ENCODE data around the gene SLC5A10.
"Not testable (repeated sequence)": the region's sequence is repeated elsewhere in the genome, so short reads cannot be mapped to it uniquely, and the experiment has no call there.

Gene SLC5A10

DNA sequence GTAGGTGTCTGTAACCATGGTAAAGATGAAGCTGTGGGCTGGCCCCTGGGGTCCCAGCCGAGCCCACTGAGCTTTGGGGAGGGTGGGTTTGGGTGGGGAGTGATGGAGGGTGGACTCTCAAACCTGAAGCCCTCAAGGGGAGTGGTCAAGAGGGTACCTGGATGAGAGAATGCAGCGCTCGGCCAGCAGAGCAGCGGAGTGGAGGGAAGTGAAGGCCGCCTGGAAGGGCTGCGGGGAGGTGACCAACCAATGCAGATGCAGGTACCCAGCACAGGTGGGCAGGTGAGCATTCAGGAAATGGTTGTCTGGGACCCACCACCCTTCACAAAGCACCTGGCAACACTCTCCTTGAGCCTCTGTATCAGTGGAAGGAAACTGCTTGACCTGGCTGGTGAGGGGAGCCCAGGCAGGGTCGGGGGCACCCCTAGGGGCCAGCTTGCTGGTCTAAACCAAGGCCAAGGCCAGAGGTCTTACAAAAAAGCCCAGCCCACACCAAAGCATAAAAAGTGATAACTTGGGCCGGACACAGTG is 3.4 kb upstream of the SLC5A10 start:
- DNase-seq = no peak

DNA sequence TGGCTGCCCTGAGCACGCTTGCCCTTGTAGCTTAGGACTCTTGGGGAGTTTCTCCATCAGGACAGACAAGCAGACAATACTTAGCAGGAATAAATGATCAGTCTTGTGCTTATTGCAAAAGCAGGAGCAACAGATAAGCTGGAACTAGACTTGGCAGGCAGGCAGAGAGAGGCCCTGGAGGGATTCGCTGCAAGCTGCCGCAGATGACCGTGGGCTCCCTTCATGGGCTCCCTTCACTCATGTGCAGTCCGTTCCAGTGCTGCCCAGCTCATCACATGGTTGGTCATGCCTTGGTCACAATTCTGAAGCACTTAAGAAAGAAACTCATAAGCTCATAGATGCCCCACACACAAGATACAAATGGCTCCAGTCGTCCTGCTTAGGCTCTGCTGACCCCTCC is 2.4 kb upstream of the SLC5A10 start:
- no peak for DNase-seq

DNA sequence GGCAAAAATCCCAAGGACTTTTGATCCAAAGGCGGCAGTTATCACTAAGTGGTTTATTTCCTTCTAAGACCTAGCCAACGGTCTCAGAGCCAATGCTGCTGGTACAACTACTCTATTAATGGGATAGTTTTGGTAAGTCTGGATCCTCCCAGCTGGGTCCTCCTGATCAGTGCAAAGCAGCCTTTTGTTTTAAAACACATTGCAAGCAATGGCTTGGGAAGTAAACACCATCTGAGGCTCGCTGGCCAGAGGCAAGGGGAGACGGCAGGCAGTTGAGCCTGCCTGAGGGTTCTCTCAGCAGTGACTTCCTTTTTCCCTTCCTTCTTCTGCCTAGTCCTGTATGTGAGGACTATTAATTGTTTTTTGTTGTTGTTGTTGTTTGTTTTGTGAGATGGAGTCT is 1.6 kb upstream of the SLC5A10 start:
- DNase-seq = no peak

DNA sequence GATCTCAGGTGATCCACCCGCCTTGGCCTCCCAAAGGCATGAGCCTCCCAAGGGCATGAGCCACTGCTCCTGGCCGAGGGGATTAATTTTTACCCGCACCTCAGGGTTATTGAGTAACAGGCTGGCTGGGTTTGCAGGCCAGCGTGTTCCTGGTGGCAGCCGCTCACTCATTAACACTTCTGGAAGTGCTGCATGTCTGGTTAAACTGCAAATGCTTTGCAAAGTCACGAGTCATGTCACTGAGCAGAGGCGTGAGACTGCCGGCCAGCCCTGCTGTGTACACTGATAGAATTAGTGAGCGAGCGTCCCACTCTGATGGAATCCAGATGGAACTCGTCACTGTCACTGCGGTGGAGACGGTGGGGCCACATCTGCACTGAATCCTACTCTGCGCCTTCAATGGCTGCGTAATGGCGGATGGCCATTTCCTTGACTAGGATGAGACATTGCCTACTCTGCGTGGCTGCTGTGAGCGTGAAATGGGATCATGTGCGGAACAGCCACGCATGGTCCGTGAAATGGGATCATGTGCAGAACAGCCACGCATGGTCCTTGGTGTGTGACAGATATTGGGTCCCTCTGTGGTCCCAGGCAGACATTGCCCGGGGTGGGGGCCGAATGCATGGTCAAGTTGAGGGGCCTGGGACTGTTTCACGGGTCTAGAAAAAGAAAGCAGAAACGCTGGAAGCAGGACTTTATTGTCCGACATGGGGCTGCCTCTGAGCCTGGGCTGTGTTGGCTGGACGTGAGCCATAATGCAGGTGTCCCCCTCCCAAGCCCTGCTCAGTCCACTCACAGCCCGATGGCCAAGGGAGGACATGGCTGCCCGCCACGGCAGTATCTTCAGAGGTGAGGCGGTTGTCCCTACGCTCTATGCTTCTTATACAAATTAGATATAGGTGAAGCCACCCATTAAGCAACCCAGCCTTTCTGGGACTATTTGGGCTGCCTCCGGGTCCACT is 740 bp upstream of the SLC5A10 start:
- no peak for DNase-seq

DNA sequence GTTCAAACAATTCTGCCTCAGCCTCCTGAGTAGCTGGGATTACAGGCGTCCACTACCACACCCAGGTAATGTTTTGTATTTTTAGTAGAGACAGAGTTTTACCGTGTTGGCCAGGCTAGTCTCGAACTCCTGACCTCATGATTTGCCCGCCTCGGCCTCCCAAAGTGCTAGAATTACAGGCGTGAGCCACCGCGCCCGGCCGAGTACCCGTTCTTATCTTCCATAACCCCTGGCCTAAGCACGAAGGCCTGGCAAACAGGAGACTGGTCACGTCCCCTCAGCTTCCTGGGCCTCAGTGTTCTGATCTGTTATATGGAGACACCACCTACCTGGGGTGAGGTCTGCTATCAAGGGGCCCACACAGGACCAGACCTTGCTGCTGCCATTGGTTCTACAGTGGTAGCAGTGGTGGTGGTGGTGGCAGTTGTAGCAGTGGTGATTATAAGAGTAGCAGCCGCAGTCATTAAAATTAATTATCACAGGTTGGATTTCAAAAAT is 1.3 kb downstream of the SLC5A10 start:
- DNase-seq = no peak

DNA sequence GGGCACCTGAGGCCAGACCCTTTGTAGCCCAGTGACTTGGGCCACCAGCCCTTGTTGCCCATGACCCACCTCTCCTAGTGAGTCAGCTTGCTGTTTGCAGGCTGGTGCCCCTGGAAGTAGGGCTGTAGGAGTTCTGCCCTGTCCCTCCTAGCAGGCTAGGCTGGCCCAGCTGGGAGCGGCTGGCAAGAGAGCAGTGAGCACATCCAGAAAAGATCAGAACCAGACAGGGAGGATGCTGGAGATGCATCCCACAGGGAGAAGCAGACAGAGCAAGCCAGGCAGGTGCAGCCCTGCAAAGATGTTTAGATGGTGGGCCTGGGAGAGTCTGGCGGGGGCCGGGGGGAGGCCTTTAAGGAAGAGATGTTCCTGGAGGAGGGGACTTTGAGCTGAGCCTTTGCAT is 2.4 kb downstream of the SLC5A10 start:
- DNase-seq = no peak

DNA sequence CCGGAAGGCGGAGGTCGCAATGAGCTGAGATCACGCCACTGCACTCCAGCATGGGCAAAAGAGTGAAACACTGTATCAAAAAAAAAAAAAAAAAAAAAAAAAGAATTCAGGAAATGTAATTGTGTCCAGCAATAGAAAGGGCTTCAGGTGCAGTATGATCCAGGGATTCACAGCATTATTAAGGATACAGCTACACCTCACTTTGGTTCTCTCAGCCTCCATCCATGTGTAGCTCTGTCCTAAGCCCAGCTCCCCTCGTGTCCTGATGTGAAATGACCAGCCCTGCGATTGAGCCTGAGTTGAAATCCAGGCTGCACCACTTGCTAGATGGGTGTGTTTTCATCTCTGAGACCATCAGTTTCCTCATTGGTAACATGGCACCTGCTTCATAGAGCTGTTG is 3.0 kb downstream of the SLC5A10 start:
- DNase-seq = no peak

DNA sequence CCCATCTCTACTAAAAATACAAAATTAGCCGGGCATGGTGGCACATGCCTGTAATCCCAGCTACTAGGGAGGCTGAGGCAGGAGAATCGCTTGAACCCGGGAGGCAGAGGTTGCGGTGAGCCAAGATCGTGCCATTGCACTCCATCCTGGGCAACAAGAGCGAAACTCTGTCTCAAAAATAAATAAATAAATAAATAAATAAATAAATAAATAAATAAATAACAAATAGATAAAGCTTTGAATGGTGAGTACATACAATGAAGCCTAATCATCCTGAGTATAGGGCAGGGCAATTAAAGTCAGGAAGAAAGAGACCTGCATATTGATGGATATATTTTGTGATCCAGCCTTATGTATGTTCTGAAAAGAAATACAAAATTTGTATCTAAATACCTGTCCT is 4.1 kb downstream of the SLC5A10 start:
- DNase-seq = not testable (repeated sequence)

DNA sequence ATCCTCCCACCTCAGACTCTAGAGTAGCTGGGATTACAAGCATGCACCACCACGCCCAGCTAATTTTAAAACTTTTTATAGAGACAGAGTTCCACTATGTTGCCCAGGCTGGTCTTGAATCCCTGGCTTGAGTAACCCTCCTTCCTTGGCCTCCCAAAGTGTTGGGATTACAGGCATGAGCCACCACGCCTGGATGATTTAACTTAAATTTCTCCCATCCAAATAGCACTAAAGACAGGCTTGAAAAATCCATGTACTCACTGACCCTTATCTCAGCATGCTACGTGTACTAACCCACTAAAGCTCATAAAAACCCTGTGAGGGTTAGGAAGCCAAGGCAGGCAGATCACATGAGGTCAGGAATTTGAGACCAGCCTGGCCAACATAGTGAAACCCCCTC is 4.6 kb downstream of the SLC5A10 start:
- DNase-seq = no peak

DNA sequence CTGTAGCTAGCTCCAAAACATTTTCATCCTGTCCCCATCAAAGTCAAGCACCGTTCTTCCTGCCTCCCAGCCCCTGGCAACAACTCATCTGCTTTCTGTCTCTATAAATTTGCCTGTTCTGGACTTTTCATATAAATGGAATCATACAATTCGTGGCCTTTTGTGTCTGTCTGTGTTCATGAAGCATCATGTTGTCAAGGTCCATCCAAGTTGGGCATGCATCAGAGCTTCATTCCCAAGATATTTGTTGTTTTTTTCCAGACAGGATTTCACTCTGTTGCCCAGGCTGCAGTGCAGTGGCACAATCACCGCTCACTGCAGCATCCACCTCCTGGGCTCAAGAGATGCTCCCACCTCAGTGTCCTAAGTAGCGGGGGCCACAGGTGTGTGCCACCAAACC is 5.9 kb downstream of the SLC5A10 start:
- DNase-seq = no peak

DNA sequence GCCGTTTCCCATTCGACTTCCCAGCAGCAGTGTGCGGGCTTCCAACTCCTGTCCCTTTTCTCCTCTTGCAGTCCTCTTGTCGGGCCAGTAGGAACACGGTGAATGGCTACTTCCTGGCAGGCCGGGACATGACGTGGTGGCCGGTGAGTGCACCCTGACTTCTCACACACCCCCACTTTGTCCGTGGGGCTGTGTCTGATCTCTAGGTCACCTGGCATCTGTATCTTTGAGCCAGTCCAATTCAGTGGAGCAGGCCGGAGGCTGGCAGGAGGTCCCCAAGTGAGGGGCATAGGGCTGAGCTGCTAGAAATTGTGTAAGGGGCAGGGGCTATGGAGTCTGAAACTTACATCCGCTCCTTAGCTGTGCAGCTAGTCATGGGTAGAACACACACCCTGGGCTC is 6.6 kb downstream of the SLC5A10 start:
- no peak for DNase-seq

DNA sequence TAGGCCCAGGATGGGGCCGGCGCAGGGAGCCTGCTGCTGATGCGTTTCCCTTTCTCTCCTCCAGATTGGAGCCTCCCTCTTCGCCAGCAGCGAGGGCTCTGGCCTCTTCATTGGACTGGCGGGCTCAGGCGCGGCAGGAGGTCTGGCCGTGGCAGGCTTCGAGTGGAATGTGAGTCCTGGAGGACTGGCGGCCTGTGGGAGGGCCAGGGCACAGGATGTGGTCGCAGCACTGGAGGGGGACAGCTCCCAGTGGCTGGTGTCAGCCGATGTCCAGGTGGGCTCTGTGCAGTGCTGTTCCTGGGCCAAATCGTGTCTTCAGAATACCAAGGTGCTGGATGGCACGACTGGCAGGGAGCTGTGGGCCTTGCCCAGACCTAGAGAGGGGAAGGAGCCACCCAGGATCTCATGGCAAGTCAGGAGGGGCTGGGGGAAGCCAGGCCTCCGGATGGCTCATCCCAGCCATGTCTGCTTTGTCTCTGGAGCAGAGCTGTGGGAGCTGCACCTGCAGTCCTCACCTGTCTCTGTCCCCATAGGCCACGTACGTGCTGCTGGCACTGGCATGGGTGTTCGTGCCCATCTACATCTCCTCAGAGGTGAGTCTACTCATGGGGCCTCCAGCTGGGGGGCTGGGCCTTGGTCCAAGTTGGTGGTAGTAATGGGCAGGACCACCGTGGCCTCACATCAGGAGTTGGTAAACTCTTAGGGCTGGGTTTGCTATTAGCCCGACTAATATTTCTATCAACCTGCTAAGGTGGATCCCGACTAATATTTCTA is 7.3 kb downstream of the SLC5A10 start:
- DNase-seq = no peak

DNA sequence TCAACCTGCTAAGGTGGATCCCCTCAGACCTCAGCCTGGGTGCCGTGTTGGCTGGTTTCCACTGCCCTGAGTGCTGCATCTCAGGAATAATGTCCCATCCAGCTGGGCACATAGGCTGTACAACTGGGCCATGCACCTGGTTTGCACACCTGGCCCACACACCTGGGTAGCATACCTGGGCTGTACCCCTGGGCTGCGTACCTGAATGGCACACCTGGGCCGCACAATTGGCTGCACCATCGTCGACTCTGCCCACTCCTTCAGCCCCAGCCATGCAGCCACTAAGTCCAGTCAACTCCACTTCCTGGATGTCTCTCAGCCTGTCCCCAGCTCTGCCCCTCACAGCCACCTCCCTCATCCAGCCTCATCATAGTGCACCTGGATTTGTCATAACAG is 7.9 kb downstream of the SLC5A10 start:
- no peak for DNase-seq

DNA sequence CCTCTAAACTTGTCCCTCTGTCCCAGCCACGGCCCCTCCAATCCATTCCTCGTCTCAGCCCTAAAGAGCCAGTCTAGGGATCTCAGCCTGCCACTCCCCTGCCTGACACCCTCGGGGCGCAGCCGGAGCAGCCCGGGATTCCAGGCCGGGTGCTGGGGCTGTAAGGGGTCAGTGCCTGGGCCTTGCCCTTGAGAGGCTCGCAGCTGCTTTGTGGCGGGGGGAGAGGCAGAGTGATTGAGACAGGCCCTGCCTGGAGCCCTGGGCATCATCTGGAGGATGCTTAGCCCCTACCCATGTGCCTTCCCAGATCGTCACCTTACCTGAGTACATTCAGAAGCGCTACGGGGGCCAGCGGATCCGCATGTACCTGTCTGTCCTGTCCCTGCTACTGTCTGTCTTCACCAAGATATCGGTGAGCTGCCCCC is 8.3 kb downstream of the SLC5A10 start:
- DNase-seq = no peak

DNA sequence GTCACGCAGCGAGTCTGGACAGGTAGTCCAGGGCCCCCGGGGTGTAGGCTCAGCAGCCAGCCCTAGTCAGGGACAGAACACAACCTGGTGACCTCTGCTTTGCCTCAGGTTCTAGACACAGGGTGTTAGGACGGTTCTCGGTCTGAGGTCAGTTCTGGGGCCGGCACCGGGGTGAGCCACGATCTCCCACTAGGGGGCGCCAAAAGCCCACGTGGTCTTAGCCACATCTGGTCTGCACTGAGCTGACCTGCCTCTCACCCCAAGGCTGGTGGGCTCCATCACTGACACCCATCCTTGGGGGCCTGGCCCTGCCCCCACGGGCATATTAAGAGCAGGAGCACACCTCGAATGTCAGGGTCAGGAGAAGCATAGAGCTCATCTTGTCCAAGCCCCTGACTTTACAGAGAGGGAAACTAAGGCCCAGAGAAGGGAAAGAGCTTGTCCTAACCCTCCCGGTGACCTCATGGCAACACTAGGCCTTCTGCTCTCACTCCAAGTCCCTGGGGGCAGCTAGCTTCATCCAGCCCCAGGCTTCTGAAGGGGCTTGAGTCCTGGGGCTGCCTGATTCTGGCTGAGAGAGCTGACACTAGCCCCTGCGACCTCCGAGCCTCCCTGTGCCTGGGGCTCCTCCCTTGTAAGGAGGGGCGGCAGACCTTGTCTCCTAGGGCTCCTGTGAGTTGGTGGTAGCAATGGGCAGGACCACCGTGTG is 9.0 kb downstream of the SLC5A10 start:
- peak; percentile 89 for DNase-seq

DNA sequence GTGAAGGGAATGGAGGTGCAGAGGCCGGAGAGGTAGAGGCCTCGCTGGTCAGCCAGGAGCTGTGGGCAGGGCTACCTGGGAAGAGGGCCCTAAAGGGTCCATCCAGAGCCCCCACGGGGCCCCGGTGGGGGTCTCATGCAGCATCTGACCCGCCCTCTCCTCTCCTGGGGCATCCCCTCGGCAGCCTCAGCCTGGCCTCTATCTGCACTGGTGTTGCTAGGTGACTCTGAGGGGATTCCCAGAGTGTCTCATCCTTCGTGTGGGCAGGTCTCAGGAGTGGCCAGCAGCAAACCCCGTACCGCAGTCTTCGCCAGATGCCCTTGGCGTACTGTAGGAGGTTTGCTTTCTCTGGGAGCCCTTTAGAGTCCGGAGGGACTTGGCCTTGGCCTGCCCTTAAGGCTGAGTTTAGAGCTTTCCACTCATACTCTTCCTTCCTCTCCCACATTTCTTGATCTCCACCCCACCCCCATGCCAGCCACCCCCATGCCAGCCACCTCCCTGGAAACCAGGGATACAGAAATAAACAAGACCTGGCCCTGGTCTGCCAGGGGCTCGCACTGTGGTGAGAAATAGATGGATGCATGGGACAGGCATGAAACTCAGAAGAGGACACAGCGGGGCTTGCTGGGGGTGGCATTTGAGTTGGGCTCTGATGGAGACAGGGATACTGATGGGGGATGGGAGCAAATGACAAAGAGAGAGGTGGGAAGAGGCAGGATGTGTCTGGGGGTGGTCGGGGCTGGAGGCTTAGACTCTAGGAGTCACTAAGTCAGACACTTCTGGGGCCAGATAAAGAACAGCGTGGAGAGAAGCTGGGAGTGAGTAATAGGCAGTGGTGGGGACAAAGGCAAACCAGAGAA is 9.9 kb downstream of the SLC5A10 start:
- DNase-seq = peak; percentile 39

DNA sequence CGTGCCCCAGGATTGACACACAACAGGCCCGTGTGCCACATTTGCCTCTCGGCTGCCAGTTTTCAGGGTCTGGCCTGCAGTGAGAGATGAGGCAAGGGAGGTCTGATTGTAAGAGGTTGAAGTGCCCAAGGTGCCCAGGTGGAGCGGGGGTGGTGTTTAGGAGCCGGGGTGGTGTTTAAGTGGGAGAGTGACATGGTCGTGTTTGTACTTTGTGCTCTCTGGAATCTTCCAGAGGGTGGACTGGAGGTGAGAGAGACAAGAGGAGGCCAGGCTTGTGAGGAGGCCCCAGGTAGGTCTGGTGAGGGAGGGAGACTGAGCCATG is 10.5 kb downstream of the SLC5A10 start:
- no peak for DNase-seq

DNA sequence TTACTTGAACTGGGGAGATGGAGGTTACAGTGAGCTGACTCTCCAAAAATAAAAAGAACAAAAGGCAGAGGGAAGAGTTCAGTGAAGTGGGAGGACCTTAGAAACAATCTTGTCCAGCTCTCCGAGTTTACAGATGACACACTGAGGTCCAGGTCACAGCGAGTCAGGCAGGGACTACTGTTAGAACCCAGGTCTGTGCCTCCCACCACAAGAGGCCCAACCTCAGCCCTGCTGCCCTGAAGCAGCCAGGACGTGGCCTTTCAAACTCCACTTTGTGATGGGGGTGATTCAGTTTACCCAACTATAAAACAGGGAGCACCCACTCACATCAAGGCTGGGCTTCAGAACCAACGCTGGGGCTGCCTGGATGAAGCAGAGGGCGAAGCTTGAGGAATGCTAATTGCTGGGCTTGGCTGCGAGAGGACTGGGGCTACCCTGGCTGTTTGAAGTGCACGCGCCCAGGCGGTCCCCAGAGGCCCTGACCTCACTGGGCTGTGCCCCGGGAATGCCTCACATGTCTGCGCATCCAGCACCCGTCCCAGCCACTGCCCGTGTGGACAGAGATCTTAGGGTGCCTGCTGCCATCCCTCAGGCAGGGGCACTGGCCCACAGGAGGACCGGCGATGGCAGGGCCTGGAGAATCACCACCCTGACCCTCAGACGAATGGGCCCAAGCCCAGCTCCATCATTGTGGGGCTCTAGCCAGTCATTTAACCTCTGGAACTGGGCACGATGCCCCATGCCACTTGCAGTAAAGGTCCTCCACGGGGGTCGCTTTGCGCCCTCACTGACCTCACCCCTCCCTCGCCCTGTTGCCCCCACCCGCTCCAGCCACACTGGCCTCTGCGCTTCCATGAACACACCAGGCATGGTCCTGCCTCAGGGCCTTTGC is 11.4 kb downstream of the SLC5A10 start:
- peak; percentile 35 for DNase-seq

DNA sequence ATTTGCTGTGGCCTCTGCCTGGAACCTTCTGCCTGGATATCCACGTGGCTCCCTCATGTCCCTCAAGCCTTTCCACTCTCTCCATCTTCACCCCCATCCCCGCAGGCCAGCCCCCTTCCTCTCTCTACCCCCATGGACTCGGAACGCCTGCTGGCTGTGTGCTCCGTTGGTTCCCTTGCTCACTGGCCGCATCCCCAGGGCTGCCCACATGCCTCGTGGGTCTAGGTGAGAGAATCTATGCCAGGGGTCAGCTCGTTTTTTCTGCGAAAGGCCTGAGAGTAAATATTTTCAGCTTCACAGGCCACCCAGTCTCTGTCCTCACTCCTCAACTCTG is 12.0 kb downstream of the SLC5A10 start:
- no peak for DNase-seq

DNA sequence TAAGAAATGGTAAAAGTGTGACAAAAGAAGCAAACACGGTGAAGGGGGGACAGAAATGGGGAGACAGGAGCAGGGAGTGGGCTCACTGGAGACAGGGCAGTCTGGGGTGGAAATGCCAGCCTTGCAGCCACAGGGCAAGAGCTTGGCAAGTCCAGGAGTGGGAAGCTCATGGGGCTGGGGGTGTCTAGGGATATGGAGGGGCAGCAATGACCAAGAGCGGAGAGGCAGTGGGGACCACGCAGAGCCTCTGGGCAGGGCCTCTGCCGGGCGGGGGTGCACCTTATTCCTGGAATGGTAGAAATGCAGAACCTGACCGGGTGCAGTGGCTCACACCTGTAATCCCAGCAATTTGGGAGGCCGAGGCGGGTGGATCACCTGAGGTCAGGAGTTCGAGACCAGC is 12.6 kb downstream of the SLC5A10 start:
- DNase-seq = no peak

DNA sequence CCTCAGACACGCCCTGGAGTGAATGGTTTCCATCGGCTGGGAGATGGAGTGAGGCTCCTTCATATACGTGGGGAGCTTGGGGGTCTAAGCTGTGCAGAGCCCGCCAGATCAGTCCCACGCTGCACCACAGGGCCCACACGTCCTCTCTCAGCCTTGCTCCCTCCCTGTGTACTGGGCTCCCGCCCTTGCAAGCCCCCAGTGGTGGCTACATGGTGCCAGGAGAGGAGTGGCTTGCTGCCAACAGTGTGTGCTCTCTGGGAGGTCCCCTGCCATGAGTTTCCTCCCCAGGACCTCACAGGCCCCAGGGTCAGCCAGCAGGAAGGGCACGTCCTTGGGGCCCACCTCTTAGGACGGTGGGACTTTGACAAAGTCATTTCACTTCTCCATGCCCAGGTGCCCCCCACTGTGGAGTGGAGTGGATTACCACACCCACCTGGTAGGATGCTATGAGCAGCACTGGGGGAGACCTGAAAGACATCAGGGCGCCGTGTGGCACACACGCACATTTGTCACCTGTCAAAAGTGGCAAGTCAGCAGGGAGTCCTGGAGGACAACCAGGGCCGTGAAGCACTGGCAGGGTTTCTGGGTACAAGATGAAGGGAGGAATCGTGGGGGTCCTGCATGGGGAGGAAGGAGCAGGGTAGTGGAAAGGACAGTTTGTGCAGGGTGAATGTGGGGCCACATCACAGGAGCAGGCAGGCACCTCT is 13.7 kb downstream of the SLC5A10 start:
- no peak for DNase-seq
